KOPT-K1 (cell line): ENCODE measurements around the gene OR9Q2.
"Not testable (repeated sequence)": the region's sequence is repeated elsewhere in the genome, so short reads cannot be mapped to it uniquely, and the experiment has no call there.

Experiments
- H3K27ac ChIP-seq: fragments of 200-600 bp; sonication (generic); 2 replicates; pipeline ENCODE4 v1.5.1; 2016; ENCODE audit warnings: antibody characterized with exemption, mild to moderate bottlenecking, low read depth, low read length; ENCODE audit not compliant: poor library complexity, severe bottlenecking
- H3K36me3 ChIP-seq: fragments of 200-600 bp; sonication (generic); 2 replicates; pipeline ENCODE4 v1.5.1; 2017; ENCODE audit warnings: antibody characterized with exemption, mild to moderate bottlenecking, low read length, moderate library complexity; ENCODE audit not compliant: insufficient read depth
- H3K9me3 ChIP-seq: fragments of 200-600 bp; sonication (generic); 2 replicates; pipeline ENCODE4 v1.5.1; 2017; ENCODE audit warnings: antibody characterized with exemption, low read length, mild to moderate bottlenecking; ENCODE audit not compliant: insufficient read depth, poor library complexity, severe bottlenecking

Gene OR9Q2

GRCh38 chr11:58212420-58212819 is 23.6 kb downstream of the OR9Q2 start, which contains the start of gene OR1S1:
Gene OR1S1, plus strand, starts transcription at chr11:58212720.
- not testable (repeated sequence) for H3K27ac ChIP-seq, H3K9me3 ChIP-seq, H3K36me3 ChIP-seq

DNA sequence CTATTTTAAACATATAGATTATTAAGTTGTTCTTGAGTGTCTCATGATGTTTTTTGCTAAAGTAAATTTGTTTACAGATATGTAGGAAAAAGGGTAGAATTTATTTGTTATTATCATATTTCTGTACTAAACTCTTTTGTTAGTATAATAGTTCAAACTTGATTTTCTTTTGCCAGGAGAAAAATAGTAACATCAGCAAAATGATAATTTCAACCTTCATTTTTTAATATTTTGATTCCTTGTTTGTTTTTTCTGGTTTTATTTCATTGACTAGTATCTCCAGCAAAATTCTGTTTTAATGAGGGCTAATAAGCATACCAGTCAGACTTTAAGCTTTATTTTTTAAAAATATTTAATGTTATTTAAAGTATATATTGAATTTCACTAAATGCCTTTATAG is 27.6 kb downstream of the OR9Q2 start:
- H3K36me3 ChIP-seq, result no peaks in the 10 kb centered on the region
- H3K9me3 ChIP-seq, result no peaks in the 10 kb centered on the region
- H3K27ac ChIP-seq, result no peak overlapping the region

DNA sequence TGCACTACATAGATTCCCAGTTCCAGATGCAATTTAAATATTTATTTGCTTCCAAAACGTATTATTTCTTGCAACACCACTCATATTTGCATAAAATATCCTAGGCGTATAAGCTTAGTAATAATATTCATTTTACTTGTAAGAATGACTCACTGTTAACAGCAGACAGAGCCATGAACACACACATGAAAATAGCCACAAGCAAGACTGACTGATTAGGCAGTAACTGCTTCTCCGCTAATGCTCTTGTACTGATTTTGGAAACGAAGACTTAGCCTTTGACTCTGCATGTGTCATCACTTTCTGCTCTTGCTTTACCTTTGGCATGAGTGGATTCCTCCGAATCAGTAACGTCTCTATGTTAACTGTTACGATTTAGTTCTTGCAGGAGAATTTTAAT is 33.9 kb downstream of the OR9Q2 start:
- no peaks in the 10 kb centered on the region for H3K9me3 ChIP-seq
- no peaks in the 10 kb centered on the region for H3K36me3 ChIP-seq
- H3K27ac ChIP-seq, result no peak overlapping the region

- Histone ChIP-seq H3K27ac (no peak overlapping the region), H3K36me3 (no peaks in the 10 kb centered on the region), H3K9me3 (no peaks in the 10 kb centered on the region)
Measured at GRCh38 chr11:58227956-58228615, 39.2 kb downstream of the OR9Q2 start.
